ENCODE measurements around the gene CSMD2.

The CSMD2 gene

DNA sequence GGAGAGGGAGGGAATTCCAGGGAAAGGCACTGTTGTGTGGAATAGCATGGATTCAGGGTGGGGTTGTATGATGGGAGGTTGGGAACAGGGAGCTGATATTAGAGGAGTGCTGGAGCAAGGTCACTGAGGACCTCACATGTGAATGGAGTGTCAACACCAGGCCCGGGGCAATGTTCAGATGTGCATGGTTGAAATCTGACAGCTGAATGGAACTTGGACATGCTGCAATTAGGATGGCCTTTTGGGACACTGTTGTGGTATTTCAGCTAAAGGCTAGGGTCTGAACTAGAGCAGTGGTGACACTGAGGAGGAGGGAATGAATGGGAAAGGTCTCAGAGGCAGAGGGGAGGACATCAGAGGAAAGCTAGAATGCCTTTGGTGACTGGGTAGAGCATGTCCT, 667.6 kb downstream of the CSMD2 start:
- H3K4me1 ChIP-seq (ENCODE audit: insufficient read depth, low read length), result no peaks in the 10 kb centered on the region
- H3K4me3 ChIP-seq (ENCODE audit: low read length), result no peak overlapping the region
- peaks cover 42% of the 10 kb centered on the region for H3K9me3 ChIP-seq (ENCODE audit: low read length)
- no peak overlapping the region for H2AFZ ChIP-seq (ENCODE audit: low read depth, low read length)
- peaks cover 35% of the 10 kb centered on the region for H3K36me3 ChIP-seq (ENCODE audit: insufficient read depth, low read length)
- H3K27me3 ChIP-seq (ENCODE audit: insufficient read depth, low read length), result no peaks in the 10 kb centered on the region

DNA sequence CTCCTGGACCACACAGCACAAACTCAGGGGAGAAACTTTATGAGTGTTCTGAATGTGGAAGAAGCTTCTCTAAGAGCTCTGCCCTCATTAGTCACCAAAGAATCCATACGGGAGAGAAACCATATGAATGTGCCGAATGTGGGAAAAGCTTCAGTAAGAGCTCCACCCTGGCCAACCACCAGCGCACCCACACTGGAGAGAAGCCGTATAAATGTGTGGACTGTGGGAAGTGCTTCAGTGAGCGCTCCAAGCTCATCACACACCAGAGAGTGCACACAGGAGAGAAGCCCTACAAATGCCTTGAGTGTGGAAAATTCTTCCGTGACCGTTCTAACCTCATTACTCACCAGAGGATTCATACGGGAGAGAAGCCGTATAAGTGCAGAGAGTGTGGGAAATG, 670.1 kb downstream of the CSMD2 start:
- H2AFZ ChIP-seq (ENCODE audit: low read depth, low read length), result no peak overlapping the region
- no peaks in the 10 kb centered on the region for H3K4me1 ChIP-seq (ENCODE audit: insufficient read depth, low read length)
- H3K9me3 ChIP-seq (ENCODE audit: low read length), result peaks cover 52% of the 10 kb centered on the region
- no peak overlapping the region for H3K4me3 ChIP-seq (ENCODE audit: low read length)
- H3K36me3 ChIP-seq (ENCODE audit: insufficient read depth, low read length), result peaks cover 56% of the 10 kb centered on the region
- H3K27me3 ChIP-seq (ENCODE audit: insufficient read depth, low read length), result no peaks in the 10 kb centered on the region

DNA sequence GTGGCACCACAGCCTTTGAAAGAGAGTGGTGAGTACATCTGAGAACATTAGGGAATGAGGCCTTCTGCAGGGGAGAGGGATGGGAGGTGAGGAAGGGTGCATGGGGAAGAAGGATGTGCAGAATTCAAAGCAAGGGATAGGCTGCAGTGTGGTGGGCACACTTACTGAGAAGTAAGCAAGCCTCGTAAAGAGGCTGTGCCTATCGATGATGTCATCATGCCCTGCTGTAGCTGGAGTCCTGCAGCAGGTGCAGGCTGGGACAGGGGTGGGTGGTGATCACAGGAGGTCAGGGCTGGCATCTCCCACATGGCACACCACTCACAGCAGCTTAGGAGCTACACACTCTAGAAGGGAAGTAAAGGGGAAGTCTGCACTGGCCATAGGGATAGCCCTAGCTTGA, 676.4 kb downstream of the CSMD2 start:
- Histone ChIP-seq H3K27me3 (ENCODE audit: insufficient read depth, low read length) (no peaks in the 10 kb centered on the region), H3K36me3 (ENCODE audit: insufficient read depth, low read length) (peaks cover 65% of the 10 kb centered on the region), H3K9me3 (ENCODE audit: low read length) (peaks cover 23% of the 10 kb centered on the region), H3K4me3 (ENCODE audit: low read length) (no peak overlapping the region), H2AFZ (ENCODE audit: low read depth, low read length) (no peak overlapping the region), H3K4me1 (ENCODE audit: insufficient read depth, low read length) (no peaks in the 10 kb centered on the region)

DNA sequence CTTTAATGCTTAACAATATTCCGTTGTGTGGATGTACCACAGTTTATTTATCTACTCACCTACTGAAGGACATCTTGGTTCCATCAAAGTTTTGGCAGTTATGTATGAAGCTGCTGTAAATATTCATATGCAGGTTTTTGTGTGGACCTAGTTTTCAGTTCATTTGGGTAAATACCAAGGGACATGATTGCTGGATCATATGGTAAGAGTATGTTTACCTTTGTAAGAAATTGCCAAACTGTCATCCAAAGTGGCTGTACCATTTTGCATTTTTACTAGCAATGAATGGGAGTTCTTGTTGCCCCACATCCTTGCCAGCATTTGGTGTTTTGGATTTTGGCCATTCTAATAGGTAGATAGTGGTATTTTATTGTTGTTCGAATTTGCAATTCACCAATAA, 682.6 kb downstream of the CSMD2 start:
- peaks cover 43% of the 10 kb centered on the region for H3K36me3 ChIP-seq (ENCODE audit: insufficient read depth, low read length)
- H3K4me3 ChIP-seq (ENCODE audit: low read length), result no peak overlapping the region
- H2AFZ ChIP-seq (ENCODE audit: low read depth, low read length), result no peak overlapping the region
- H3K27me3 ChIP-seq (ENCODE audit: insufficient read depth, low read length), result no peaks in the 10 kb centered on the region
- H3K4me1 ChIP-seq (ENCODE audit: insufficient read depth, low read length), result no peaks in the 10 kb centered on the region
- peaks cover 5% of the 10 kb centered on the region for H3K9me3 ChIP-seq (ENCODE audit: low read length)

DNA sequence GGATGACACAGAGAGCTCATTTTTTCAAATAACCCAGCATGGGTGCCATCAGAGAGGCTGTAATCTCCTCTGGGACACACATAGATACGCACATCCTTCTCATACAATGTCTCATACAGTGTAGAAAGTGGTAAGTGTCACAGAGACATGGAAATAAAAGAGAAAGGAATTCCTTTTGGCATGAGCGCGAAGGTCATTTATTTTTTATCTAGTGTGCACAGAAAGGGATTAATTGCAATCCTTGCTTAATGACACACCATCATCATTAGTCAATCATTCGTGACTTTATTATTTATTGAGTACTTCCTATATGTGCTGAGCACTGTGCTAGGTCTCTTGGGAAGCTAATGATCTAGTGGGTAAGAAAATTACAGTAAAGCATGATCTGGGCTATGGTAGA, 687.6 kb downstream of the CSMD2 start:
- Histone ChIP-seq H3K4me1 (ENCODE audit: insufficient read depth, low read length) (peaks cover 8% of the 10 kb centered on the region), H2AFZ (ENCODE audit: low read depth, low read length) (no peak overlapping the region), H3K9me3 (ENCODE audit: low read length) (no peaks in the 10 kb centered on the region), H3K4me3 (ENCODE audit: low read length) (no peak overlapping the region), H3K27me3 (ENCODE audit: insufficient read depth, low read length) (no peaks in the 10 kb centered on the region), H3K36me3 (ENCODE audit: insufficient read depth, low read length) (peaks cover 26% of the 10 kb centered on the region)

DNA sequence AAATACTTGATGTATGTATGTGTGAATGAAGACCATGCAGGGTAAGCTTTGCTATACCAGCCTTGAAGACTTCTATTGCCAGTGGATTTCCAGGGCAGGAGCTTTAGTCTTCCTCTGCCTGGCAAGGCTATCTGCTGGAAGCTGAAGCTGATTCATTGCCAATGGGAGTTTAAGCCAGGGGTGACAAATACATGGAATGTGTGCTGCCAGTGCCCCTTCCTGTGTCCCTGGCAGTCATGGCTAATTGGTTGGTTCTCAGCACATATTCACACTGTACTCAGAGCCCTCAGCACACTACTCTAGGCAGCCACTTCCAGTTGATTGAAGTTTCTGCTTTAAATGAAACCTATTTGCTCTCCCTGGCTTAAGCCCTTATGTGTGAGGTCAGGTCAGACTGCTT, 691.1 kb downstream of the CSMD2 start:
- H3K36me3 ChIP-seq (ENCODE audit: insufficient read depth, low read length), result peaks cover 5% of the 10 kb centered on the region
- H3K27me3 ChIP-seq (ENCODE audit: insufficient read depth, low read length), result no peaks in the 10 kb centered on the region
- H3K9me3 ChIP-seq (ENCODE audit: low read length), result no peaks in the 10 kb centered on the region
- H2AFZ ChIP-seq (ENCODE audit: low read depth, low read length), result no peak overlapping the region
- H3K4me3 ChIP-seq (ENCODE audit: low read length), result no peak overlapping the region
- peaks cover 21% of the 10 kb centered on the region for H3K4me1 ChIP-seq (ENCODE audit: insufficient read depth, low read length)

DNA sequence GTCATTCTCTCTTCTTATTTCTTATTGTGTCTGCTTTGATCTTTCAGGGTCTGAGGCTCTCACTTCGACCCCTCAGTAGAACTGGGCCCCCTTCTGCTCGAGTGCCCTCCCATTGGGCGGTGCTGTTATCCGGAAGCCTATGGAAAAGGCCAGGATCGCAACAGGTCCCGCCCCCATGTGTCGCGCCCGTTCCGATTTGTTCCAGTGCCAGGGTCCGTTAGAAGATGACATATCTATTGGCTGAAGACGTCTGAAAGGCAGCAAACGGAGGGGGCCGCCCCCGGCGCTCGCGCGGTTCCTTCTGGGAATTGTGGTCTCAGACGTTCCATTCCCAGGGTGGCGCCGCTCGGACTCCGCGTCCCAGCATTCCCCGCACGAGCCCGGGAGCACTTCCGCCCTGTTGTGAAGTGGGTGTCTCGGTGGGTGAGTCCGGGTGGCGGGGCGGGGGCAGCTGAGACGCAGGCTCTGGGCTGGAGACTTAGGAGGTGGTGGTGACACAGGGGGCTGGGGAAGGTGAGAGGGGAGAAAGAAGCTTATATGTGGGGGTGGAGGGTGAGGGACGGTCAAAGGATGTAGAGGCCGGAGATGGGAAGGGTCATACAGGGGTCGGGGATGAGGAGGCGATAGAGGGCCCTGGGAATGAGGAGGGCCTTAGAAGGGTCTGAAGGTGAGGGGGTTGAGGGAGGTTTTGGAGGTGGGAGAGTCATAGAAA, 692.6 kb downstream of the CSMD2 start, which contains the start of gene ZSCAN20:
ZSCAN20 (plus strand) TSS at position 377 of the 712 bp plus-strand sequence. CDS start 6,644 bp downstream, outside the sequence.
- Histone ChIP-seq H3K36me3 (ENCODE audit: insufficient read depth, low read length) (no peaks in the 10 kb centered on the region), H3K4me1 (ENCODE audit: insufficient read depth, low read length) (peaks cover 25% of the 10 kb centered on the region), H3K9me3 (ENCODE audit: low read length) (no peaks in the 10 kb centered on the region), H3K27me3 (ENCODE audit: insufficient read depth, low read length) (no peaks in the 10 kb centered on the region), H2AFZ (ENCODE audit: low read depth, low read length) (peak within 1 kb of the TSS; percentile 65), H3K4me3 (ENCODE audit: low read length) (peak within 1 kb of the TSS; percentile 73)

DNA sequence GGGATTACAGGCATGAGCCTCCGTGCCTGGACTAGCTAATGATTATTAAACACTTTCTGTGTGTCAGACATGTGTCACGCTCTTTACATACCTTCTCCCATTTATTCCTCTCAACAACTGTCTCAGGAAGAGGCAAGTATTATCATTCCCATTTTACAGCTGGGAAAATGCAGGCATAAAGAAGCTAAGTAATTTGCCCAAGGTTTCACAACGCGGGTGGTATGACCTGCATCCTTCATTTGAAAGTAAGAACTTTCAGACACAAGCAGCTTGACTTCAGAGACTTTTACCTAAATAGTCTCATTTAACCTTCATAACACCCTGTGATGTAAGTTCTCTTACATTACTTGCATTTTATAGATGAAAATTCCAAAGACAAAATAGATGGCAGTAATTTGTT, 693.6 kb downstream of the CSMD2 start:
- Histone ChIP-seq H3K4me1 (ENCODE audit: insufficient read depth, low read length) (peaks cover 25% of the 10 kb centered on the region), H3K27me3 (ENCODE audit: insufficient read depth, low read length) (no peaks in the 10 kb centered on the region), H3K4me3 (ENCODE audit: low read length) (no peak overlapping the region), H3K36me3 (ENCODE audit: insufficient read depth, low read length) (no peaks in the 10 kb centered on the region), H3K9me3 (ENCODE audit: low read length) (peaks cover 3% of the 10 kb centered on the region), H2AFZ (ENCODE audit: low read depth, low read length) (no peak overlapping the region)

DNA sequence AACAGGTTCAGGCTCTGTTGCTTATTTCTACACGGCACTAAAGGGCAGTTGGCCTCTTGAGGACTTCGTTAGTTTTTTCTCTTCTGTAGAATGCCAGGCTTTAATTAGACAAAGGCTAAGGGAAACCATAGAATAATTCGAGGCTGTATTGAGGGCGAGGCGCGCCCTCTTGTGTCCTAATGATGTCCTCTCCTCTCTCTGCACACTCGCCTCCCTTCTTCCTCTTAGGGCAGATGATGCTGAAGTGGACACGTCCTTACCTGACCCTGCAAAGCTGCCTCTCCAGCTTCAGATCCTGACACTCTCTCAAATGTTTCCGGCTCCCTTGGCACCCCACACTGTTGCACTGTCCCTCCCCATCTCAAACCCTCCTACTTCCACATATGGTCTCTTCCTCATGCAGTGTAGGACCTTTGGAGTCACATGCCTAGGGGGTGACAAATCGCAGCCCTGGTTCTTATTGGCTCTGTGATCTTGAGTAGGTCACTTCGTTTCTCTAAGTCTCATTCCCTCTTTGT, 694.5 kb downstream of the CSMD2 start:
- Histone ChIP-seq H3K36me3 (ENCODE audit: insufficient read depth, low read length) (no peaks in the 10 kb centered on the region), H3K4me3 (ENCODE audit: low read length) (no peak overlapping the region), H3K4me1 (ENCODE audit: insufficient read depth, low read length) (peaks cover 25% of the 10 kb centered on the region), H2AFZ (ENCODE audit: low read depth, low read length) (peak overlapping the region; percentile 60), H3K9me3 (ENCODE audit: low read length) (peaks cover 3% of the 10 kb centered on the region), H3K27me3 (ENCODE audit: insufficient read depth, low read length) (no peaks in the 10 kb centered on the region)

DNA sequence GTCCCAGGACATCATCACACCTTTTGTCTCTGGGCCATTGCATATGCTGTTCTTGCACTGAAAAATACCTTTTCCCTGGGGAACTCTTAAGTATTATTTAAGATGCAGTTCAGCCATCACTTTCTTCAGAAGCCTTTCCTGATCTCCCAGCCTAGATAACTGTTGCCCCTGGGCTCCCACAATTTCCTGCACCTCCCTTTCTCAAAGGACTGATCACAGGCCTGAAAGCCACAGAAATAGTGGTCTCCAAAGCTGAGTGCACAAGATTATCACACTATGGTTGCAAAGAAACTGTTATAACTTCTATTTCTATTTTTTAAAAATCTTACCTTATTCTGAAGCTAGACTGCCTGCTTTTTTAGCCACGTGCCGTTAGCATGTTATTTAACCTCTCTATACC, 695.3 kb downstream of the CSMD2 start:
- Histone ChIP-seq H3K4me1 (ENCODE audit: insufficient read depth, low read length) (peaks cover 25% of the 10 kb centered on the region), H3K27me3 (ENCODE audit: insufficient read depth, low read length) (no peaks in the 10 kb centered on the region), H3K9me3 (ENCODE audit: low read length) (peaks cover 3% of the 10 kb centered on the region), H3K4me3 (ENCODE audit: low read length) (no peak overlapping the region), H2AFZ (ENCODE audit: low read depth, low read length) (peak overlapping the region; percentile 60), H3K36me3 (ENCODE audit: insufficient read depth, low read length) (no peaks in the 10 kb centered on the region)

DNA sequence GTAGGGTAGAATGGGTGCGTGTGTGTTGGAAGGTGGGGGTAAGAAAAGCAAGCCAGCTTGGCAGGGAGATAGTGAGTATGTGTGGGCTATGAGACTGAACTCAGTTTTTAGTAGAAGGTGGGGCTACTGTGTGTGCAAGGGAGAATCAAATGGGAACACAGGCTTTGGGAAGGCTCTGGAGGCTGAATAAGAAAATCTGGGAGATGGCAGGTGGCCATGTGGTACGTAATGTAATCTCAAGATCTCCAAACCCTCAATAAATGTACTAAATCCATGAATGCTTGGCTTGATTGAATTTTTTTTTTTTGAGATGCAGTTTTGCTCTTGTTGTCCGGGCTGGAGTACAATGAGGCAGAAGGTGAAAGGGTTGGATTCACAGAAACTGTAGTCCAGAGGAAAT, 696.1 kb downstream of the CSMD2 start:
- Histone ChIP-seq H3K36me3 (ENCODE audit: insufficient read depth, low read length) (no peaks in the 10 kb centered on the region), H3K9me3 (ENCODE audit: low read length) (peaks cover 3% of the 10 kb centered on the region), H3K4me1 (ENCODE audit: insufficient read depth, low read length) (peaks cover 25% of the 10 kb centered on the region), H3K27me3 (ENCODE audit: insufficient read depth, low read length) (no peaks in the 10 kb centered on the region), H2AFZ (ENCODE audit: low read depth, low read length) (no peak overlapping the region), H3K4me3 (ENCODE audit: low read length) (no peak overlapping the region)

DNA sequence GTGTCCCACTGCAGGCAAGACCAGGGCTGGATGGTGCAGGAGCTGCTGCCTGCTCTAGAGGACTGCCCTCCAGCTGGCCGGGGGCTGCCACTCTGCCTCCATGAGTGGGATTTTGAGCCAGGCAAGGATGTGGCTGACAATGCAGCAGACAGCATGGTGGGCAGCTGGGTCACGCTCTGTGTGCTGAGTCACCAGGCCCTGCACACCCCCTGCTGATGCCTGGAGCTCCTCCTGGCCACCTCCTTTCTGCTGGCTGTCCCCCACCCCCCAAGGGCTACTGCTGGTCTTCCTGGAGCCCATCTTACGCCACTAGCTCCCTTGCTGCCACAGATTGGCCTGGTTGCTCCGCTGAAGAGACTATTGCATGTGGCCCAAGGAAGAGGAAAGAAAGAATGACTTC, 696.5 kb downstream of the CSMD2 start:
- no peaks in the 10 kb centered on the region for H3K36me3 ChIP-seq (ENCODE audit: insufficient read depth, low read length)
- H2AFZ ChIP-seq (ENCODE audit: low read depth, low read length), result no peak overlapping the region
- H3K27me3 ChIP-seq (ENCODE audit: insufficient read depth, low read length), result no peaks in the 10 kb centered on the region
- H3K4me3 ChIP-seq (ENCODE audit: low read length), result no peak overlapping the region
- H3K9me3 ChIP-seq (ENCODE audit: low read length), result peaks cover 3% of the 10 kb centered on the region
- H3K4me1 ChIP-seq (ENCODE audit: insufficient read depth, low read length), result peaks cover 23% of the 10 kb centered on the region

DNA sequence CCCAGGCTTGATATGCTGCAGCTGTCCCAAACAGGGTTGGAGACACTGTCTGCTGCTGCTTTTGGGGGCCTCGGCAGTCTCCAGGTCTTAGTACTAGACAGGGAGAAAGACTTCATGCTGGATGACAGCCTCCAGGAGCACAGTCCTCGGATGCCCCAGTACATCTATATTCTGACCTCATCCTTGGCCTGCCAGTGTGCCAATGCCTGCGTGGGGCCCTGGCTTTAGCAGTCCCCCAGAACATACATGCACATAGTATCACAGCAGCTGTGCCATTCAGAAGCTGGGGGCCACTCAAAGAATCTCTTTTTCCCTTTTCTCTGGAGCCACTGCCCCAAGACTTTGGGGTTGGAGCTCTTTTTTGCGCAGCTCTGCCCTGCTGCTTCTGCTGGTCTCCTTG, 697.0 kb downstream of the CSMD2 start:
- H3K27me3 ChIP-seq (ENCODE audit: insufficient read depth, low read length), result no peaks in the 10 kb centered on the region
- H2AFZ ChIP-seq (ENCODE audit: low read depth, low read length), result no peak overlapping the region
- H3K9me3 ChIP-seq (ENCODE audit: low read length), result peaks cover 3% of the 10 kb centered on the region

DNA sequence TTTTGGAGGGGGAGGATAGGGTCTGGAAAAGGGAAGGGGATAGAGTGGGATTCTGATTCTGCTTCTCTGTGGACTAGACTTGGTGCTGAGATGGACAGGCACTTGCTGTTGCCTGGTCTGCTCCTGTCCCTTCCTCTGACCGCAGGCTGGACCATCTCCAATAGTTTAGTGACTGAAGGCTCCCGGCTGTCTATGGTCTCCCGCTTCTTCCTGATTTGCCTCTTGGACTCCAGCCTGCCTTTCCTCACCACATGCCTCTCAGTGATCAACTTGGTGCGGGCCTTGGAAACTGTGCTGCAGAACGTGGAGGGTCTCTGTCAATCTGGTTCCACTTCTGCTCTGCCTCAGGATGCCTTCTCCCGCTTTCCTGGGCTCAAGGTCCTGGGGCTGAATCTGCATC, 698.9 kb downstream of the CSMD2 start:
- no peak overlapping the region for H3K4me3 ChIP-seq (ENCODE audit: low read length)
- H2AFZ ChIP-seq (ENCODE audit: low read depth, low read length), result no peak overlapping the region
- H3K36me3 ChIP-seq (ENCODE audit: insufficient read depth, low read length), result no peaks in the 10 kb centered on the region
- peaks cover 13% of the 10 kb centered on the region for H3K4me1 ChIP-seq (ENCODE audit: insufficient read depth, low read length)
- no peaks in the 10 kb centered on the region for H3K27me3 ChIP-seq (ENCODE audit: insufficient read depth, low read length)
- H3K9me3 ChIP-seq (ENCODE audit: low read length), result peaks cover 3% of the 10 kb centered on the region

More for the DNA sequence above, 697.0 kb downstream of the CSMD2 start:
- Histone ChIP-seq H3K36me3 (ENCODE audit: insufficient read depth, low read length) (no peaks in the 10 kb centered on the region), H3K4me1 (ENCODE audit: insufficient read depth, low read length) (peaks cover 18% of the 10 kb centered on the region), H3K4me3 (ENCODE audit: low read length) (no peak overlapping the region)
